Fibroblast of skin of right quadriceps (primary cell): ENCODE measurements around the gene LCAT.
"Not testable (repeated sequence)": the region's sequence is repeated elsewhere in the genome, so short reads cannot be mapped to it uniquely, and the experiment has no call there.

Experiments
- DNase-seq: peaks from one replicate; pipeline ENCODE4 v3.0.0-alpha.2; 2013

Gene LCAT, protein sequence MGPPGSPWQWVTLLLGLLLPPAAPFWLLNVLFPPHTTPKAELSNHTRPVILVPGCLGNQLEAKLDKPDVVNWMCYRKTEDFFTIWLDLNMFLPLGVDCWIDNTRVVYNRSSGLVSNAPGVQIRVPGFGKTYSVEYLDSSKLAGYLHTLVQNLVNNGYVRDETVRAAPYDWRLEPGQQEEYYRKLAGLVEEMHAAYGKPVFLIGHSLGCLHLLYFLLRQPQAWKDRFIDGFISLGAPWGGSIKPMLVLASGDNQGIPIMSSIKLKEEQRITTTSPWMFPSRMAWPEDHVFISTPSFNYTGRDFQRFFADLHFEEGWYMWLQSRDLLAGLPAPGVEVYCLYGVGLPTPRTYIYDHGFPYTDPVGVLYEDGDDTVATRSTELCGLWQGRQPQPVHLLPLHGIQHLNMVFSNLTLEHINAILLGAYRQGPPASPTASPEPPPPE

DNA sequence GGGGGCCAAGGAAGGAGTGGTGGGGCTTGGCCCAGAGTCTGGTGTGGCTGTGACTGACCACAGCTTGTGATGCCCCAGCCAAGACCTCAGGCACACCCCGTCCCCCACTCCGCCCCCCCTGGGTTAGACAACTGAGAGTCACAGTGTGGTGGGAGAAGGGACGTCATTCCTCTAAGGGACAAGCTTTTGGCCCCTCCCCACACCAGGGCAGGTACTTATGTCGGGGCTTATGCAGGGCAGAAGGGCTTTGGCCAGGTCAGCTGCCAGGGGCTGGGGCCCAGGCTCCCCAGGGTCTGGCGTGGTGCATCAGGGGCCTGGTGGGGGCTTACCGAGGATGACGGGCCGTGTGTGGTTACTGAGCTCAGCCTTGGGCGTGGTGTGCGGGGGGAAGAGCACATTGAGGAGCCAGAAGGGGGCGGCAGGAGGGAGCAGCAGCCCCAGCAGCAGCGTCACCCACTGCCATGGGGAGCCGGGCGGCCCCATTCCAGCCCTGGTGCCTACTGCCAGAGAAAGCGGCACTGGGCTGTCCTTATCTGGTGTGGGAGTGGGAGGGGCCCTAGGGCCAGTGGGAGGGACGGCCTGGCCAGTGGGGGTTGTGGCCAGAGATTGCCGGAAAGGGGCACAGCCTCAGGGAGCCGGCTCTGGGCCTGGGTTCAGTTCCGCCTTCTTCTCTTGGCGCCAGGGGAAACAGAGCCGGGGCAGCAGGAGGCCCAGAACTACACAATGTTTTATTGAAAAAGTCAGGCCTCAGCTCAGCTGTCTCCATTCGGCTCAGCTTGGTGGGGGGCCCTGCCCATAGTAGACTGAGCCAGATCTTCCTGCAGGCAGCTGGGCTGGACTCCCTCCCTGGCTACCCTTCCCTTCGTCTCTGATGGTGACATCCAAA, at the start of gene LCAT:
TSS of gene LCAT (minus strand) at position 502 of the 886 bp plus-strand sequence. CDS start at position 483, 19 bp downstream.
- DNase-seq: no peak

DNA sequence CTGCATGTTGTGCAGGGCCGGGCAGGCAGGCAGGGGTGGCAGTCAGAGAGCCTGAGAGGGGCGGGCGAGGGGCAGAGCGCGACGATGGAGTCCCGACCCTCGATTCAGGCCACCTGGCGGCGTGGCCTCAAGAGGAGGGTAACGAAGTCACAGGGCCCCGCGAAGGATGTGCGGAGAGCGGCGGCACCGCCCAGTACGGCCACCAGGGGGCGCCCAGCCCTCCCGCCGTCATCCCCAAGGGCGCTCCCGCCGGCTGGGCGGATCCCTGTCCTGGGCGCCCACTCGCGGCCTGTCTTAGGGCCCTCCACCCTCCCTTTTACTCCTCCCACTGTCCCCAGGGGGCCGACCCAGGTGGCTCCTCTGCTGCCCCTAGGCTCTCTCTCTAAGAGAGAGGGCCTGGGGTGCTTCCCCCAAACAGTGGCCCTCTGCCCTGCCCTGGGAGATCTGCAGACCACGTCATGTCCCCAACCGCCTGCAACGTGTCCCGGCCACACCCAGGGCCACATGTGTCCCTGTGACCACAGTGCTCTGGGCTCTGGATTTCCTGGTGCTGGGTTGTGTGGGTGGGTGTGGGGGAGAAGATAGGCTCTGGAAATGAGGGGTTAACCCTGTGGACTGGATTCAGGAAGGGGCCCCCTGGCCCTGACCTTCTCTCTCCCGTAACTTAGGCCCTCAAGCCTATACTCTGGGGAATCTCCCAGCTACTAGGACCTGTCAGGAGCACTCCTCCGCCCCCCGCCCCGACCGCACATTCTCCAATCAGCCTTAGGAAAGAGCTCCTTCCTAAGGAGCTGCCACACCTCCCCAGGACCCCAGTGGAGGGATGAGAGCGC, 49.5 kb upstream of the LCAT start:
- DNase-seq: peak; percentile 67

DNA sequence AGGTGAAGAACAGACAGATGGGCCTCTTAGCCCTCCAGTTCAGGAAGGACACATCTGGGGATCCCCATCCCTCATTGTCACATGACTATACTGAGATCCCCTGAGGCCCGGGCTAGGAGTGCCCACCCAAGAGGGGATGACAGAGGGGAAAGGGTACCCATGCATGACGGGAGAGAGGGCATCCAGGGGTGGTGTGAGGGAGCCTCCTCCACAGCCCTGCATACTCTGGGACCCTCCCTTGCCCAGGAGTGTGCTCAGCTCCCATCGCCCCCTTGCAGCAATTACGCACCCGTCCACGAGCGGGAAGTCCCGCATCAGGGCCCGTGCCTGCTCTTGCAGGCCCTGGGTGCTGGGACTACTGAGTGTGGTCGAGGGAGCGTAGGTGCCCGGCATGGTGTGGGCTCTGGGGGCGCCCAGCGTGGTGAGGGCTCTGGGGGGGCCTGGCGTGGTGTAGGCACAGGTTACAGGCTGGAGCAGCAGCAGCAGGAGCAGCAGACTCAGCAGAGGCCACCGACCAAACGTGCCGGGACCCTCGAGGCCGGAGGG, 48.8 kb upstream of the LCAT start:
- no peak for DNase-seq

DNA sequence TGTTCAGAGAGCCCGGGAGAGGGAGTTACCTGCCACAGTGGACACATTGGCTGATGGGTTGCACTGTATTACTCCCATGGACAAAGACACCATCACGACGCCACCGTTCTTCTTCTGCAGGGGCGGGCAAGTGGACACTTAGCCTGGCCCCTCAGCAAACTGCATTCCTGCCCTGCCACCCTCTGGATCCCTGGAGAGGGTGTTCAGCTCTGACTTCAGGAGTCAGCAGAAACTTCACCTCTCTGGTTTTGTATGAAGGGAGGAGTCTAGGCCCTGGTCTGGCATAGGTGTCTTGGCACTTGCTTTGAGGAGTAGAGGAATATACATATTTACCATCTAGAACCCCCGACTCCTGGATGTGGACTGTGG, 46.1 kb upstream of the LCAT start:
- DNase-seq: no peak

DNA sequence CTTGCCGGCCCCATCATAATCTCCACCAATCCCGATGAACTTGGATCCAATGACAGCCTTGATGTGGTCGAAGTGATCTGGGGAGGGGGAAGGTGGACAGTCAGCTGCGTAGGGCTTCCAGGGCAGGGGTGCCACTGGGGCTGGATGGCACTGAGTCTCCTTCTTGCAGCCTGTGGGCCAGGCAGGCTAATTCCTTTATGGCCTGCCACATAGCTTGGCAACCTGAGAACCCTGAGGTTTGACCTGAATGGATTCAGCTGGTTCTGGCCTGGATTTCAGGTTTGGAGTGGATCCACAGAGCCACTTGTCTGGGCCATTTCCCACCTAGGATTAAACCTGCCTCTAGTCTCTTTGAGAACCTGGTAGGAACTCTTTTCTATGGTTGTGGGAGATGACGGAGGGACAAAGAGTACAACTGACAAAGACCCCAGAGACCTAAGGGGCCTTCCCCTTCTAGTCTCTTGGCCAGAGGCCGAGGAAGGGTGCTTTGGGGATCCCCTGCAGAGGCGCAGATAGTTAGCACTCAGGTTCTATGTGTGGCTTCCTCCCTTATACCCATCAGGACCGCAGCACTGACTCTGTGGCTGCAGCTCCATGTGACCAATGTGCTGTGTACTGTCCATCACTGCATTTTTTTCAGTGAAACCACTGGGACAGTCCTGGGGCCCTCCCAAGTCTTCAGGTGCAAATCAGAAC, 45.5 kb upstream of the LCAT start:
- DNase-seq: no peak

DNA sequence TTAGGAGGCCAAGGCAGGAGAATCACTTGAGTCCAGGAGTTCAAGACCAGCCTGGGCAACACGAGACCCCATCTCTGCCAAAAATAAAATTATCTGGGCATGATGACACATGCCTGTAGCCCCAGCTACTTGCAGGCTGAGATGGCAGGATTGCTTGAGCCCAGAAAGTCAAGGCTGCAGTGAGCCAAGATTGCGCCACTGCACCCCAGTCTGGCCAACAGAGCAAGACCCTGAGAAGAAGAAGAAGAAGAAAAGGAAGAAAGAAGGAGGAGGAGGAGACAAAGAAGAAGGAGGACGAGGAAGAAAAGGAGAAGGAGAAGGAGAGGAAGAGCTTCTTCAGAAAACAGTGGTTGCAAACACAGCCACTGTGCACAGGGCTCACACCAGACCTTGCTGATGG, 44.8 kb upstream of the LCAT start:
- DNase-seq: no peak

DNA sequence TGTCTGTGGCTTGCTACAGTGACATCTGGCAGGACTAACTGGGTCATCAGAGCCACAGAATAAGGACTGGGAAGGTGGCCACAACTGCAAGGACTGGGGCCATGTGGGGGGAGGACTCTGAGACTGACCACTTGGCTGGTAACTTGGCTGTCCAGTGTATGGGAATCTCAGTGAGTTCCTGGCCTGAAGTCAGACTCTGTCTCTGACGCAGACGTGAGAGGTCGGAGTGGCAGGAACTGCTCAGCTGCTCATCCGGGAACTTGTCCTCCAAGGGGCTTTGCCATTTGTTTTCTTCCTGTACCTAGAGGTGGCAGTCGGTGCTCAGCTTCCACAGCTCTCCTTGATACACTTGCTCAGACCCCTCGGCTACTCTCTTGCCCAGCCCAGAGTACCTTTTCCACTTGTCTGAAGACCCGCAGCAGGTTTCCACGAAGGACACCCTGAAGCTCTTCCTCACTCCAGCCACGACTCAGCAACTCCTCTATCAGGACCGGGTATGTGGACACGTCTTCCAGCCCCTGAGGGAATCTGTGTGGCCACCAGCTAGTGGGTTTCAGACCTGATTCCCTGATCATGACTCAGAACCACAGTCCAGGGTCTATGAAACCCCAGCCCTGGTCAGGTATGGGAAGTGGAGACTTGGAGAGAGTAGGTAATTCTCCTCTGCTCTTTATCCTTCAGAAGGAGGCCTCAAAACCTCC, 43.7 kb upstream of the LCAT start:
- DNase-seq: no peak

DNA sequence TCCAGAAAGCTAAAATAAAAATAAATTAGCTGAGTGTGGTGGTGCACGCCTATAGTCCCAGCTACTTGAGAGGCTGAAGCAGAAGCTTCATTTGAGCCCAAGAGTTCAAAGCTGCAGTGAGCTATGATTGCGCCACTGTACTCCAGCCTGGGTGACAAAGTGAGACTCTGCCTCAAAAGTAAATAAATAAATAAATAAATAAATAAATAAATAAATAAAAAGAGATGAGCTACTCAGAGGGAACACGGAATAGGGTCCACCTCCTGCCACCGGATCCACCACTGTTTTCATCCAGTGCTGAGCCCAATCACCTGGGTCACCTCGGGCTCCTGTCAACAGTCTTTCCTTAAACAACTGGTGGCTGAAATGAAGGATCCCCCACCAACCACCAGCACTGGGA, 43.0 kb upstream of the LCAT start:
- no peak for DNase-seq

DNA sequence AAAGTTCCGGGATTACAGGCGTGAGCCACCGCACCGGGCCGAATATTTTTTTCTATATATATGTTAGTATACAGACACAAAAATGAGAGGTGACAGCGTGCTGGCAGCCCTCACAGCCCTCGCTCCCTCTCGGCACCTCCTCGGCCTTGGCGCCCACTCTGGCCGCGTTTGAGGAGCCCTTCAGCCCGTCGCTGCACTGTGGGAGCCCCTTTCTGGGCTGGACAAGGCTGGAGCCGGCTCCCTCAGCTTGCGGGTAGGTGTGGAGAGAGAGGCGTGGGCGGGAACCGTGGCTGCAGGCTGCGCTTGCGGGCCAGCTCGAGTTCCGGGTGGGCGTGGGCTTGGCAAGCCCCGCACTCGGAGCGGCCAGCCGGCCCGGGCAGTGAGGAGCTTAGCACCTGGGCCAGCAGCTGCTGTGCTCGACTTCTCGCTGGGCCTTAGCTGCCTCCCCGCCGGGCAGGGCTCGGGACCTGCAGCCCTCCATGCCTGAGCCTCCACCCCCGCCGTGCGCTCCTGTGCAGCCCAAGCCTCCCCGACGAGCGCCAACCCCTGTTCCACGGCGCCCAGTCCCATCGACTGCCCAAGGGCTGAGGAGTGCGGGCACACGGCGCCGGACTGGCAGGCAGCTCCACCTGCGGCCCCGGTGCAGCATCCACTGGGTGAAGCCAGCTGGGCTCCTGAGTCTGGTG, 38.2 kb upstream of the LCAT start:
- DNase-seq: no peak

DNA sequence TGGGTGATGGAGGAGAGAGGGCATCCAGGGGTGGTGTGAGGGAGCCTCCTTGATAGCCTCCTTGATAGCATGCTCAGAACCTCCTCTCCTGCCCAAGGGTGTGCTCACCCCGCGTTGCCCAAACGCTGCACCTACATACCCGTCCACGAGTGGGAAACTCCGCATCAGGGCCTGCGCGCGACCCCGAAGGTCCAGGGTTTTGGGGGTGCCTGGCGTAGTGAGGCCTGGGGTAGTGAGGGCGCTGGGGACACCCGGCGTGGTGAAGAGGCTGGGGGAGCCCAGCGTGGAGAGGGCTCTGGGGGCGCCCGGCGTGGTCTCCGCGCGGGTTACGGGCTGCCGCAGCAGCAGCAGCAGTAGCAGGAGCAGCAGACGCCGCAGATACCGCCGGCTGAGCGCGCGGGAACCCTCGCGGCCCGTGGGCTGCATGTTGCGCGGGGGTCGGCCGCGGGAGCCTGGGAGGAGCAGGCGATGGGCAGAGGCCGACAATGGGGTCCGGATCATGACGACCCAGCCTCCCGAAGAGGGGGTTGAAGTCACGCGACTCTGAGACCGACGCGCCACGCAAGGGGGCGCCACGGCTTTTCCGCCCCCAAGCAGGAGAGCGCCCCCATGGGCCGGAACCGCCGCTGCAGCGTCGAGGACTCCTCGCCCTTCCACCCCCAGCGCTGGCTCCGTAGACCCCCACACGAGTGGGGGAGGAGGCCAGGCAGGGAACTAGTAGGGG, 36.2 kb upstream of the LCAT start, which contains the start of gene DPEP3:
TSS of gene DPEP3 (minus strand) at position 545 of the 724 bp plus-strand sequence. CDS start at position 426, 119 bp downstream.
- no peak for DNase-seq

DNA sequence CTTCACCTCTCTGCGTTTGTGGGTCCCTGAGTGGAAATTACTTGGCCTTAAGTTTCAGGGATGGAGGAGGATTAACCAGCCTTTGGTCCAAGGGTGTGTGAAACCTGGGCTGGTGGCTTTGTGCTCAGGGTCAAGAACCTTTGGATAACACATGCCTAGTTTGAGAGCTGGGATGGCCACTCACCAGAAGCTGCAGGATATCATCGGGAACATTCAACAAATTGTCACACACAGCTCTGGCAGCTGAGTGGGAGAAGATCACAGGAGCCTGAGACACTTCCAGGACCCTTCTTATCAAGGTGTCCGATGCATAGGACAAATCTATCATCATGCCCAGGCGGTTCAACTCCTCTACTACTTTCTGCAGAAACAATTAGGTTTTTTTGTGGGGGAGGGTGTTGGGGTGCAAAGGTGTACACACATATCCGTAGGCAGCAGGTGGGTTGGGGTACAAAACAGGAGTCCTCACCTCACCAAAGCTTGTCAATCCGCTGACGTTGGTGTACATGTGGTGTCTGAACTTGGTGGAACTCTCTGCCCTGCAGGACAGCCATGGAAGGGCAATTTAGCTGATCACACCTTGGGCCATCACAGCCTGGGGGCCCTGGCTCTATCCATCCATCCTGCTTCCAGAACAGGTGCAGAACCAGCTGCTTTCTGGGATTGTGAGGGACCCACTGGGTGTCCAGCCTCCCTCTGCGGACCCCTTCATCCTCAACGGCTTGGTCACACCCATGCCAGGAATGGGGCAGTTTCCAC, 33.7 kb upstream of the LCAT start:
- no peak for DNase-seq

DNA sequence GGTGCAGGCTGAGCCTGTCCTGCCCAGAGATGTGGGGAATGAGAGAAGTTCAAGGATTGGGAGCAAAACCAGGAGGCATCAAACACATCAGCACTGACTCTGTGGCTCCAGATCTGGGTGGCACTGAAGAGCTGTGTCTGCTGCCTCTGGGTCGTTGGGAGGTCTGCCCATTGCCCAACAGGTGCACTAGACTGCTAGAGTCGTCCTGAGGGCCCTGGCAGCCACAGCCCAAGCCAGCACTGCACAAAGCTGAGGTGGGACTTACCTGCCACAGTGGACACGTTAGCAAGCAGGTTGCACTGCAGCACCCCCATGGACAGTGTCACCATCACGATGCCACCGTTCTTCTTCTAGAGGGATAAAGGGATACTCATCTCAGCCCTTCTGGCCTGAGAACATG, 33.1 kb upstream of the LCAT start:
- no peak for DNase-seq

DNA sequence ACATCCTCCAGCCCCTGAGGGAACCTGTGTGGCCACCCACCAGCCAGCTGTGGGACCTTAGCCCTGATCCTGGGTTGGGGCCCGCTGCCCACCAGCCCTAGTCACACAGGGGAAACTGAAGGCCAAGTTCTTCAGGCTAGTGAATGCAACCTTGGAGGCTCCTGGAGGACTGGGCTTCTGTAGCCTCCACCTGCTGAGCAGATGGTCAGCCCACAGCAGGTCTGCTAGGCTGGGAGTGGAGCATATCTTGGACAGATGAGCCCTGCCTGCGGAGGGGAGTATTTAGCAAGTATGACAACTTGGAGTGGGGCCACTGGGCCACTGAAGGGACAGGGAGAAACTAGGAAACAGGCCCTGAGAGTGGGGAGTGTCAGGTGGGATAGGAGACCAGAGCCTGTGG, 32.3 kb upstream of the LCAT start:
- no peak for DNase-seq

DNA sequence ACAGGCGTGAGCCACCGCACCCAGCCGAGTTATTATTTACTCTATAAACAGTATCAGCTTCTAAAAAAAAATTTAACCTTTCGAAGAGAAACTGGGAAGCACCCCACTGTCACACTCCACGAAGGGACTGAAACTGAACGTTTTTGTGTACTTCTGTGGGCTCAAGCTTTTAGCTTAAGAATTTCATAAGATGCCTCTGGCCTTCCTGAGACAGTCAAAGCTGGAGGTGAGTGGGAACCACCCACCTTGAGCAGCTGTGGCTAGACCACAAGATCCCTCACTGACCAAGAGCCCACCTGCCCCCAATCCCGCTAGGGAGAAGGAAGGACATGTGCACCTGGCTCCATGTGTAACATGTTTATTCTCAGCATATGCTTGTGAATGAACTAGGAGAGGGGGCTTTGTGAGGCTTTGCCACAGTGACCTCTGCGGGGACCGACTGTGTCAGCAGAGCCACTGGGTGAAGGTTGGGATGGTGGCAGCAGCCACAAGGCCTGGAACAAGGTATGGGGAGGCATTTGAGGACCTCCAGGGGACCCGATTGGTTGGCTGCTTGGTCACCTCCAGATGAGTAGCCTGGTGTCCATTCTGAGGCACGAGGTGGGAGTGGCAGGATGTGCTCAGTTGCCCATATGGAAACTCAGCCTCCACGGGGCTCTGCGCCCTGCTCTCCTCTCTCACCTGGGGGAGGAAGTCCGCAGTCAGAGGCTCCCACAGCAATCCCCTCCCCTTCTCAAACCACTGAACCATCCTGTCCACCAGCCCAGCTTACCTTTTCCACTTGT, 31.6 kb upstream of the LCAT start:
- no peak for DNase-seq

DNA sequence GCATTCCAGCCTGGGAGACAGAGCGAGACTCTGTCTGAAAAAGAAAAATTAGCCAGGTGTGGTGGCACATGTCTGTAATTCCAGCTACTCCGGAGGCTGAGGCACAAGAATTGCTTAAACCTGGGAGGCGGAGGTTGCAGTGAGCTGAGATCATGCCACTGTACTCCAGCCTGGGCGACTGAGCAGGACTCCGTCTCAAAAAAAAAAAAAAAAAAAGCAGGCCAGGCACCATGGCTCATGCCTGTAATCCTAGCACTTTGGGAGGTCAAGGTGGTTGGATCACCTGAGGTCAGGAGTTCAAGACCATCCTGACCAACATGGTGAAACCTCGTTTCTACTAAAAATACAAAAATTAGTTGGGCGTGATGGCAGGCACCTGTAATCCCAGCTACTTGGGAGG, 28.4 kb upstream of the LCAT start:
- not testable (repeated sequence) for DNase-seq

DNA sequence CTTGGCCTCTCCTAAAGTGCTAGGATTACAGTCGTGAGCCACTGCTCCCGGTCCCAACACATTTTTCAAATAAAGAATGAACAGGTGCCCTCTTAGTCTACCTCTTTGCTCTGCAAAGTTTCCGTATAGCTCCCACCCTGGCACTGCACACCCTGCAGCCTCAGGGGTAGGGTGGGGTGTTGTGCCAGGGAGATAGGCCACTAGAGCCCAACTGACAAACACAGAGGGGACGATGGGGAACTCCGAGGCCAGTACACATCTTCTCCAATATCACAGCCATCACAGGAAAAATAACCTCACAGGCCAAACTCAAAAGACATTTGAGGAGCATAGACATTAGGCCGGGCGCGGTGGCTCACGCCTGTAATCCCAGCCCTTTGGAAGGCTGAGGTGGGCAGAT, 27.2 kb upstream of the LCAT start:
- DNase-seq: no peak

DNA sequence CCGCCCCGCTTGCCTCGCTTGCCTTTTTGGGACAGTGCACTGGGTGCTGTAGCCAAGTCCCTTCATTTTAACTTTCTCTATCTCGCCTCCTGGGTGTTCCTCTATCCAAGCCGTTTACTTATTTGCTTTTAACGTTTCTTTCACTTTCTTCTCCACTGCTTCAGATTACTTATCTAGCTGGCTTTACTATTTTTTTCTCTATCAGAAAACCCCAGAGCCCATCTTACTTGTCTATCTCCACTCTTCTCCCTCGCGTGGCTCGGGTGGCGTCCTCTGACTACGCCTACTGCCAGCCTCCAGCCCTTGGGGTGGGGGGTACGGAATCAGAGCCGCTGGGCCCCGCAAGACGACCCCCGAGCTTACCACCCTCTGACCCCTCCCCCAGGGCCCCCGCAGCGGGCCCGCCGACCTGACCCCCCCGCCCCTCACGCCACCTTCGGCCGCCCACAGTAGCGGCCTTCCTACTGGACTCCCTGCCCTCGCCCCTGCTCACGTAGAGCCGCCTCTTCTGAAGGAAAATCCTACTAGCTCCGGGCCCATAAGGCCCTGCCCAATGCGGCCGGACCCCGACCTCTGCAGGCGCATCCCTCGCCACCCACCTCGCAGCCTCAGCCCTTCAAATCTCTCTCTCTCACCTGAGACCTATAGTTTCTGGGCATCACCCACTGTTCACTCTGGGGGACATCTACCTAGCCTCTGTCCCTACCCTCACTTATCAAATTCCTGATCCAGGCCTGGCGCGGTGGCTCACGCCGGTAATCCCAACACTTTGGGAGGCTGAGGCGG, 25.5 kb upstream of the LCAT start:
- no peak for DNase-seq
